C4-2B (cell line): ENCODE measurements around the gene KRT9.
A peak's percentile ranks its signal among the peaks of the same experiment; 100 is the strongest.
"Not testable (repeated sequence)": the region's sequence is repeated elsewhere in the genome, so short reads cannot be mapped to it uniquely, and the experiment has no call there.

ENCODE experiments used
- H3K27ac ChIP-seq: fragments of 450-650 bp; 2 replicates; pipeline ENCODE4 v1.5.1; 2017
- ZFX ChIP-seq: fragments of 450-650 bp; IDR thresholded peaks from 2 replicates; pipeline ENCODE4 v1.6.1; 2017
- TF ChIP-seq, protein P1 (sequence below): fragments of 450-650 bp; conservative IDR thresholded peaks from 2 replicates; pipeline ENCODE4 v1.5.1; 2017; ENCODE audit warnings: mild to moderate bottlenecking

Gene KRT9

DNA sequence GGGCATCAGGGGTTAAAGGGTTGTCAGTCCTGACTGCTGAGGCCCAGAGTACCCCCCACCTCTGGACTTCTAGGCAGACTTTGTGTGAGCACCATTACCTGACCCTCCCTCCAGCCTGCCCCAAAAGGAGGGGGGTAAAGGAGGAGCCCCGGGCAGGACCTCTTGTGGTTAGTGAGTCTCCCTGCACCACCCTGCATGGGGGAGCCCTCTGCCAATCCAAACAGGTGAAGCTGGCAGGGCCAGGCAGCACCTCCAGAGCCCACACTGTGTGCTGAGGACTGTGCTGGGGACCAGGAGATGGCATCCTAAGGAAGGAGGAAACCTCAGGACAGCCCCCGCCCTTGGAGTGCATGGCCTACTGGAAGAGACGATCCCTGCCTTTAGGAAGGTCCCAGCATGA is 17.4 kb upstream of the KRT9 start:
- H3K27ac ChIP-seq = no peak overlapping the region
- TF ChIP-seq, protein P1, sequence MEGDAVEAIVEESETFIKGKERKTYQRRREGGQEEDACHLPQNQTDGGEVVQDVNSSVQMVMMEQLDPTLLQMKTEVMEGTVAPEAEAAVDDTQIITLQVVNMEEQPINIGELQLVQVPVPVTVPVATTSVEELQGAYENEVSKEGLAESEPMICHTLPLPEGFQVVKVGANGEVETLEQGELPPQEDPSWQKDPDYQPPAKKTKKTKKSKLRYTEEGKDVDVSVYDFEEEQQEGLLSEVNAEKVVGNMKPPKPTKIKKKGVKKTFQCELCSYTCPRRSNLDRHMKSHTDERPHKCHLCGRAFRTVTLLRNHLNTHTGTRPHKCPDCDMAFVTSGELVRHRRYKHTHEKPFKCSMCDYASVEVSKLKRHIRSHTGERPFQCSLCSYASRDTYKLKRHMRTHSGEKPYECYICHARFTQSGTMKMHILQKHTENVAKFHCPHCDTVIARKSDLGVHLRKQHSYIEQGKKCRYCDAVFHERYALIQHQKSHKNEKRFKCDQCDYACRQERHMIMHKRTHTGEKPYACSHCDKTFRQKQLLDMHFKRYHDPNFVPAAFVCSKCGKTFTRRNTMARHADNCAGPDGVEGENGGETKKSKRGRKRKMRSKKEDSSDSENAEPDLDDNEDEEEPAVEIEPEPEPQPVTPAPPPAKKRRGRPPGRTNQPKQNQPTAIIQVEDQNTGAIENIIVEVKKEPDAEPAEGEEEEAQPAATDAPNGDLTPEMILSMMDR = no peak
- no peak for TF ChIP-seq ZFX

DNA sequence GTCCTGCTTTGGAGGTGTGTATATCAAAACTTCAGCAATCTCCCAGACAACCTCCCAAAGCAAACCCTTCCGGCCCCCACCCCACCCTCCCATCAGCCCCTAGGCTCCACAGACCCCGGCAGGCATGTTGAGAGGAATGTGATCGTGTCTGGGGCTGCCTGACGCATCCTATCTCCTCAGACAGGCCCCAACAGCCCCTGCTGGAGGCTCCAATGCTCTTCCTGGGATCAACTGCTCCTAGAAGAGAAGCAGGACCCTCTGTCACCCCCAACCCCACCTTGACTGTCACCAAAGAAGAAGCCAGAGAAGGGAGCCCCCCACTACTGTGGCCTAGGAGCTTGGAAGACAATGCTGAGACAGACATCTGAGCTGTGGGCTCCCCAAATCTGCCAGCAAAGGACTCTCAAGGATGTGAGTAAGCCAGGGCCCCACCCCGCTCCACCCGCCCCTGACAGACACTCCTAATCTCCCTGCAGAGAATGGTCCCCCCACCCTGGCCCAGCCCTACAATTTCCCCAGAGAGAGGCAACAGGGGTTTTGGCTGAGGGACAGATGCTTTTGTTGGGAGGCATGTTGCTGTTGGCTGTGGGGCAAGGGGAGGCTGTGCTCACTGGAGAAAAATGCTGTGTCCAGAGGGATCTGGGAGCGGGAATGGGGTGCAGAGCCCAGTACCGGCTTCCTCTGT is 16.4 kb upstream of the KRT9 start:
- no peak overlapping the region for H3K27ac ChIP-seq
- TF ChIP-seq, protein P1 = no peak
- TF ChIP-seq ZFX = no peak

DNA sequence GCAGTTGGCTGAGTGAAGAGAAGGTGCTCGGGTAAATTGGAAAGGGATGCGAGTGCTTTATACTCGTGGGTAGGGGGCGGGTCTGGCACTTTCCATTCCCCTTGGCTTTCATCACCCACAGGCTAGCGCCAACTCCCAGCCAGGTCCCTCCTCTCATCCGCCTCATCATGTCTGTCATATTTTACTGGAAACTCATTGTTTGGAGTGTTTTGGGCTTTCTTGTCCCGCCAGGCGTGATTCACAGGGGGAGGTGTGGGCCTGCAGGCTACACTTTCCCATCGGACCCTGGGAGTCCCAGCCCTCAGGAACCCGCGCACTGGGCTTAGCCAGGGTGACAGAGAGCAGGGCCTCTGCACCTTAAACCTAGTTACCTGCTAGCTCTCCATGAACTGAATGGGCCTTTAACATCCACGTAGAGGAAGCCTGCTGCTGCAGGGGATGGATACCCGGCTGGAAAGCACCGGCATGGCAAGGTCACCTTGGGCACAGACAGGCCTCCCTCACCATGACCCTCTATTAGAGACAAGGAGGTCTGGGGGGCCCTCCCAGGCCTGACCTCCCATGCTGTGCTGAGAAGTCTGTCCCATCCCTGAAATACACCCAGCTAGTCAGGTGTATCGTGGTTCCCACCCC is 15.1 kb upstream of the KRT9 start, which contains the start of gene KRT14:
Gene KRT14 (minus strand): TSS at position 33 of the 633 bp plus-strand sequence. CDS start 61 bp downstream, outside the sequence.
- H3K27ac ChIP-seq = no peak within 1 kb of the TSS
- TF ChIP-seq, protein P1 = no peak
- no peak for TF ChIP-seq ZFX

- TF ChIP-seq, protein P1 = no peak
- no peak for TF ChIP-seq ZFX
- no peak overlapping the region for H3K27ac ChIP-seq
These were observed 13.6 kb upstream of the KRT9 start for GRCh38 chr17:41585301-41586056.

GRCh38 chr17:41584331-41584927 is 12.6 kb upstream of the KRT9 start:
- not testable (repeated sequence) for H3K27ac ChIP-seq

GRCh38 chr17:41583137-41584127 is 11.6 kb upstream of the KRT9 start:
- TF ChIP-seq, protein P1 = peak; percentile 74
- TF ChIP-seq ZFX = no peak
- H3K27ac ChIP-seq = no peak overlapping the region

GRCh38 chr17:41582061-41582968 is 10.5 kb upstream of the KRT9 start:
- not testable (repeated sequence) for H3K27ac ChIP-seq
